22Rv1 (cell line): ENCODE measurements around the gene DENND1B.

Experiments
- H3K27ac ChIP-seq: fragments of 450-650 bp; 2 replicates; pipeline ENCODE4 v1.5.1; 2017
- CTCF ChIP-seq: fragments of 450-650 bp; IDR thresholded peaks from 2 replicates; pipeline ENCODE4 v1.5.1; 2017; ENCODE audit warnings: mild to moderate bottlenecking
- ZFX ChIP-seq: fragments of 450-650 bp; IDR thresholded peaks from 2 replicates; pipeline ENCODE4 v1.6.1; 2017; ENCODE audit warnings: antibody characterized with exemption, borderline replicate concordance

DENND1B gene

GRCh38 chr1:197695961-197696360 lies 79.3 kb downstream of the DENND1B start:
- no peak overlapping the region for H3K27ac ChIP-seq
- TF ChIP-seq CTCF (no peak), ZFX (no peak)

GRCh38 chr1:197692965-197693364 lies 82.3 kb downstream of the DENND1B start:
- no peak overlapping the region for H3K27ac ChIP-seq
- peak; percentile 72 for TF ChIP-seq CTCF
- TF ChIP-seq ZFX, result no peak

- no peak overlapping the region for H3K27ac ChIP-seq
- no peak for TF ChIP-seq CTCF
- TF ChIP-seq ZFX, result no peak
These were observed 83.5 kb downstream of the DENND1B start for GRCh38 chr1:197691816-197692215.

GRCh38 chr1:197690074-197690473 lies 85.2 kb downstream of the DENND1B start:
- H3K27ac ChIP-seq, result no peak overlapping the region
- TF ChIP-seq CTCF (no peak), ZFX (no peak)

GRCh38 chr1:197688233-197688632 lies 87.0 kb downstream of the DENND1B start:
- H3K27ac ChIP-seq, result no peak overlapping the region
- TF ChIP-seq CTCF (no peak), ZFX (no peak)

GRCh38 chr1:197686702-197687355 lies 88.5 kb downstream of the DENND1B start:
- no peak for TF ChIP-seq ZFX
- TF ChIP-seq CTCF, result no peak
- H3K27ac ChIP-seq, result no peak overlapping the region

GRCh38 chr1:197686231-197686630 lies 89.0 kb downstream of the DENND1B start:
- H3K27ac ChIP-seq, result no peak overlapping the region
- no peak for TF ChIP-seq ZFX
- TF ChIP-seq CTCF, result no peak
